GOT3 (cell line): ENCODE data around the gene ZNF804A.

Experiments used
- DNase-seq: peaks from one replicate; lab custom pipeline; 2025; ENCODE audit warnings: mixed read lengths; lab: John Stamatoyannopoulos, UW

The ZNF804A gene

GRCh38 chr2:184610891-184611290, 12.6 kb downstream of the ZNF804A start:
- no peak for DNase-seq

GRCh38 chr2:184611361-184612085, 13.2 kb downstream of the ZNF804A start:
- no peak for DNase-seq

GRCh38 chr2:184620367-184620766, 22.0 kb downstream of the ZNF804A start:
- DNase-seq: no peak

GRCh38 chr2:184624311-184624710, 26.0 kb downstream of the ZNF804A start:
- DNase-seq: no peak

GRCh38 chr2:184628051-184628450, 29.7 kb downstream of the ZNF804A start:
- DNase-seq: no peak

GRCh38 chr2:184633726-184634125, 35.4 kb downstream of the ZNF804A start:
- DNase-seq: no peak

GRCh38 chr2:184637781-184638180, 39.5 kb downstream of the ZNF804A start:
- no peak for DNase-seq

GRCh38 chr2:184644685-184645084, 46.4 kb downstream of the ZNF804A start:
- no peak for DNase-seq

- no peak for DNase-seq
Observed at GRCh38 chr2:184646177-184646576, 47.8 kb downstream of the ZNF804A start.

- no peak for DNase-seq
Observed at GRCh38 chr2:184646593-184646992, 48.3 kb downstream of the ZNF804A start.

GRCh38 chr2:184654945-184655344, 56.6 kb downstream of the ZNF804A start:
- no peak for DNase-seq

GRCh38 chr2:184677171-184677570, 78.8 kb downstream of the ZNF804A start:
- DNase-seq: no peak

- DNase-seq: no peak
Observed at GRCh38 chr2:184679219-184680018, 81.1 kb downstream of the ZNF804A start.

GRCh38 chr2:184680825-184681224, 82.5 kb downstream of the ZNF804A start:
- no peak for DNase-seq

- no peak for DNase-seq
Observed at GRCh38 chr2:184681642-184682321, 83.5 kb downstream of the ZNF804A start.

GRCh38 chr2:184683911-184684310, 85.6 kb downstream of the ZNF804A start:
- DNase-seq: no peak

- no peak for DNase-seq
Observed at GRCh38 chr2:184685999-184686841, 87.9 kb downstream of the ZNF804A start.

GRCh38 chr2:184689638-184690037, 91.3 kb downstream of the ZNF804A start:
- DNase-seq: no peak

- DNase-seq: no peak
Observed at GRCh38 chr2:184692141-184692734, 93.9 kb downstream of the ZNF804A start.

GRCh38 chr2:184696644-184697043, 98.3 kb downstream of the ZNF804A start:
- no peak for DNase-seq

- no peak for DNase-seq
Observed at GRCh38 chr2:184698476-184698875, 100.1 kb downstream of the ZNF804A start.
